Epithelial cell of prostate (primary cell): ENCODE measurements around the gene NOTO.
A peak's percentile ranks its signal among the peaks of the same experiment; 100 is the strongest.

ENCODE experiments used
- DNase-seq: peaks from one replicate; pipeline ENCODE4 v3.0.0-alpha.2; 2011; ENCODE audit warnings: low read depth, low spot score
- H3K27ac ChIP-seq: fragments of 450-650 bp; 2 replicates; pipeline ENCODE4 v1.5.1; 2017; ENCODE audit warnings: mild to moderate bottlenecking

NOTO gene

DNA sequence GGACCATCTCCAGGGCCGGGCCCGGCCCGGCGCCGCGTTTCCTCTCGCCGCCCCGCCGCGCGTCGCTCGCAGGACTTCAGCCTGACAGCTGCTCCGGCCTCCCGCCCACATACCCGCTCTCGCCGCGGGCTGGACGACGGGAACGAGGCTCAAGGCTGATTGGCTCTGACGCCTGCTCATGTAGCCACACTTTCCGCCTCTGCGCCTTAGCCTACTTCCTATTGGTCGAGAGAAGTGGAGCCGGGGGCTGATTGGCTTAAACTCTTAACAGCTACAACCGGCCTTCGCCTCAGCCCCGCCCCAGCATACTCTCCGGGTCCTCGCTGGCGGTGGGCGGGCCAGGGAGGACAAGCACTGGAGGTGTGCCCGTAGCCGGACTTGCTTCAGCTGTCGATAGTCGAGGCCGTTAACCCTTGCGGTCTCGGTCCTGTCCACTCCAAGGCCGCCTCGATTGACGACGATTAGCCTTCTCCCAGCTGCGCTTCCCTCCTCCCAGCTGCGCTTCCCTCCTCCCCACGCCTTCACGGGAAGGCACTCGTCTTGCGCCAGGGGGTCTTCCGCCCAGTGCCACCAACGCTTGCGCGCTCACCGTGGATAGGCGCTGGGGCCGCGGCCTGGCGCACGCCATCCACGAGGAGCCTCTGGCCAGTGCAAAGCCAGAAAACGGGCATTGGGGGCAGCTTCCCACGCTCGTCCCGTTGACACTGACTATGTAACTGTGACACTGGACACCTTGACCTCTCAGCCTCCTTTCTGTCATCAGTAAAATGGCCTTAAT lies 31.0 kb downstream of the NOTO start, which contains the start of gene PRADC1:
PRADC1 (minus strand) TSS at position 86 of the 778 bp plus-strand sequence; CDS start at position 7, 79 bp downstream.
- peak within 1 kb of the TSS; percentile 78 for H3K27ac ChIP-seq

DNA sequence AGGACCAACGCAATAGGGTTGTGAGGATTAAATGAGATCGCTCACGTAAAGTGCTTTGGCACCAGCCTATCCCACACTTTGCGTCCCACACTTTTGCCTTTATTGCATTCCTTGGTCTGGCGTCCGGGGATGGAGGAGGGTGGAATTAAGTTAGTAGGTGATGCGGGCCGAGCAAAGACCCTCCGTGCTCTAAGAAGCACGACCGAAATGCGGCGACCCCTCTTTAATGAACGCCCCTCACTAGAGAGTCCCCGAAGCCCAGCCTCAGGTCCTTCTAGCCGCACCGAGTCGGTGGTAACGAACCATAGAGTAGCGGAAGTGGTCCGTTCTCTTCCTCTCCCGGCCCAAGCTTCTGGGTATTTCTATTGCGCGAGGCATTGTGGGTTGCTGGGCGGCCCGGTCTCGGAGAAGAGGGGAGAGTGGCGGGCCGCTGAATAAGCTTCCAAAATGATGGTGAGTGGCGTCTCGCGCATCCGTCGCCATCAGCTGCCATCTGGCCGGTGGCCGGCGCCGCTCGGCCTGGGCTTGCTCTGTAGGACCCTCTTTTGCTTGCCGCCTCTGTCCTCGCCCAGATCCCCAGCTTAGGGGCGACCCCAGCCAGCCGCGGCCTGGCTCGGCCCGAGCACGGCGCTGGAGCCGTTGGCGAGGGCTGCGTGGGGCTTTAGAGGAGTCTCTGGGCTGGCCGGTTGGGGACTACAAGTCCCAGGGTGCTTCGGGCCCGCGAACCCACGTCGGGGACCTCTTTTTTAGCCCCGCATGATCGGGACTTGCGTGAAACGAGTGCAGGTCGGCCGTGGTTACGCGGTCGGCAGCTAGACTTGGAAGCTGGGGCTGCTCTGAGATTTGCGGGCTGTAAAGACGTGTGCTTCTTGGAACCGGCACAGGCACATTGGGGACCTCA lies 31.8 kb downstream of the NOTO start, which contains the start of gene CCT7:
CCT7 (plus strand) TSS at position 377 of the 901 bp plus-strand sequence; CDS start at position 448, 71 bp downstream.
- DNase-seq = peak; percentile 55

More for the DNA sequence above, 31.0 kb downstream of the NOTO start, which contains the start of gene PRADC1:
- DNase-seq = peak; percentile 99

DNA sequence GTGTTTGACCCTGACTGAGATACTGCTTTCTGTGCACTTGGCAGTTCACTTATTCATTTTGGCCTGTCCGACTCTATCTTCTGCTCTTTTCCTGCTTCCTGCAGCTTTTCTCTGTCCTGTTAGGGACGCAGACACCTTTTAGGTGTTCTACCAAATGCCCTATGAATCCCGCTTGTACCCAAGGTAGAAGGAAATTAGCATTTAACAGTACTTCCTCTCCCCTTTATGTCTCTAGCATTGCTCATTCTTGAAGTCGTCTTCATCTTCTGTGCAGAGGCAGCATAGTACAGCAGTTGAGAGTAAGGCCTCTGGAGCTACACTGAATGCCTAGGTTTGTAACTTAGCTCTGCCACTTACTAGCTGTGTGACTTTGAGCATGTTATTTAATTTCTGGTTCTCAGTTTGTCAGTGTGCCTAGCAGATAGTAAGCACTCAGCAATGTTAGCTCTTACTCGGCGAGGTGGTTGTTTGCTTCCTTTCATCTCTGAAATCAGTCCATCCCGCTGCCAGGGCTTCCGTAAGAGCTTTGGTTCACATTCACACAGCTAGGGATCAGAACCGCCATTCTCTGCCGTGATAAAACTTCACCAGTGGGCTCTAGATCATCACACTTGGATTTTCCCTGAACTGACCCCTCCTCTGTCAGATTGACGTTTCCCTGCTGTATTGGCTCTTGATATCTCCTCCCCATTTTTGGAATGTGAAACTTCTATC lies 33.1 kb downstream of the NOTO start:
- H3K27ac ChIP-seq = peak overlapping the region; percentile 78
- no peak for DNase-seq

More for the DNA sequence above, 31.8 kb downstream of the NOTO start, which contains the start of gene CCT7:
- peak within 1 kb of the TSS; percentile 78 for H3K27ac ChIP-seq

DNA sequence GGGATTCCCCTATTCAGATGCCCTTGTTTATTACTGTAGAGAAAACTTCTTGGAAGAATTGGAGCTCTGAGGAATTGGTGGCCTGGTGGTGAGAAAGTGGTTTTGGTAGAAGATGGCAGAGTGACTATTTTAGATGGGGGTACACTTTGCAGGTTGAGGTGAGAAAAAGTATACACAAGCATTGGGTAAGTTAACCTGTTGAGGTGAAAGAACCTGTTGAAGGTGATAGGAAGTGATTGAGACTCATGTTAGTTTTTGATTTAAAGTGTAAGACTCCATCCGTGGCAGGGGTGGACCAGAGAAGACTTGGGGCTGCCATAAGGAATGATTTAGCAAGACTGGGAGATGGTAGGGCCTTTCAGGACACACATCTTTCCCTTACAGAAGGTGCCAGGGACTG lies 34.8 kb downstream of the NOTO start:
- no peak overlapping the region for H3K27ac ChIP-seq

DNA sequence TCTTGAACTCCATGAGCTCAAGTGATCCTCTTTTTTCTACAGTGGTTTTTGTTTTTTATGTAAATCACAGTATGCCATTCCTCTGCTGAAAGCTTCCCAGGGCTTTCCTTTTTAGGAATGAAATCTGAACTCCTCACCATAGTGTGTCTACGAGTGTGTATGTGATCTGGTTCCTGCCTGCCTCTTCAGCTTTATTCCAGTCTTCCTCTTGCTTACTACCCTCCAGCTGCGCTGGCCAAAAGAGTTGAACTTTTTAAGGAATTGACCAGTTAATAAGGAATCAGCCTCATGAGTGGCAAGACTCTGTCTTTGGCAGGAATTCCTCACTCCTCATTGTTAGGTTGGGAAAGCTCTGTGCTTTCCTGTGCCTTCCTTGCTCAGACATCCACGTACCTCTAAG lies 35.8 kb downstream of the NOTO start:
- DNase-seq = no peak
- no peak overlapping the region for H3K27ac ChIP-seq

More for the DNA sequence above, 34.8 kb downstream of the NOTO start:
- DNase-seq = no peak

DNA sequence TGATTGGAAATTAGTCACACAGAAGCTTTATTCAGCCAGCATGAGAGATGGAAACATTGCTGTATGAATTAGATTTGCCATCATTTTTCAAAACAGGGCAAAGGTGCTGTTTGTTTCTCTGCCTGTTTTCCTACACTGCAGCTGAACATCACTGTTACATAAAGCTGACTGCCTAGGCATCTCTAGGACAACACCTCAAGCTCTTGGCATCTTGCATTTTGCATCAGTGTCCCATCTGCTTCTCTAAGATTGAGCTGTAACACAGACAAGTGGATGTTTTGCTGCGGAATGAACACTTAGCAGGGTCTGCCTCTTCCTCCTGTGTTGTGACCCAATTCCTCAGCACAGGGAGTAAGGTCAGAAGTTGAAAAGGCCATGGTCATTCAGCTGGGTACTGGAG lies 36.6 kb downstream of the NOTO start:
- DNase-seq = no peak
- no peak overlapping the region for H3K27ac ChIP-seq

DNA sequence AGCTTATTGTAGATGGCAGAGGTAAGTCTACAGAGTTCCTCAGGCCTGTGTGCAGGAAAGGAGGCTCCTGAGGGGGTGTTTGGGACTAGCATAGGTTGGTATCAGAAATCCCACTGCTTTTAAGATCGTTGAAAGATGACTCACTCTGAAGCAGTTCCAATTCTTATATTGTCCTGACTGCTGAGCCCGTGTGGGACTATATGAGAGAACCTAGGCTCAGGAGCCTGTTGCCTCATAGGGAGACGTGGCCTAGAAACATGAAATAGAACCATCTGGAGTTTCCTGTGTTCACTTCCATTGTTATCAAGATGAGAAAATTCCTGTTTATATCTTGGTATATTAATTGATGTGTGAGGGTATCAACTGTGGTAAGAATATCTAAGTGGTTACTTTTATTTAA lies 37.4 kb downstream of the NOTO start:
- H3K27ac ChIP-seq = no peak overlapping the region
- no peak for DNase-seq

DNA sequence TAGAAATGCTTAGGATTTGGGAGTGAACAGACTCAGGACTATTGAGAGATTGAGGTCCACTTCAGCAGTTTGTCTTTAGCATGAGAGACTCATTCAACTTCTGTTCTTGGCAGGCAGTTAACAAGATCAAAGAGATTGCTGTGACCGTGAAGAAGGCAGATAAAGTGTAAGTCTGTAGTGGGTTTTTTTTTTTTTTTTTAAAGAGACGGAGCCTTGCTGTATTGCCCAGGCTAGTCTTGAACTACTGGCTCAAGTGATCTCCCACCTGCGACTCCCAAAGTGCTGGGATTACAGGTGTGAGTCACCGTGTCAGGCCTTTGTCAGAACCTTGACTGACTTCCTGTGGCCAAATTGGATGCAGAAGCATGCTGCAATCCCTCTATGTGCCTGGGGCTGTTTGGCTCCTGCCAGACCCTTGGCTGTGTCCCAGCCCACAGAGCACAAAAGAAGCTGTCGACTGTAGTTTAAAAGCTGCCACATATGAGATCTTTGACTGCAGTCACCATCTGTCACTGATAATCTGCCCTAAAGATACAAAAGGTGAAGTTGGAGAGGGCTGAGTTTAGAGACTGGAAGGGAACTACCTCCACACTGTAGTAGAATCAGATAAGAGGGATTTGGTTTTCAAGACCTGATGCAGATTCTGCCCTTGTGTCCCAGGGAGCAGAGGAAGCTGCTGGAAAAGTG lies 41.7 kb downstream of the NOTO start:
- H3K27ac ChIP-seq = peak overlapping the region; percentile 42
- DNase-seq = peak; percentile 72

DNA sequence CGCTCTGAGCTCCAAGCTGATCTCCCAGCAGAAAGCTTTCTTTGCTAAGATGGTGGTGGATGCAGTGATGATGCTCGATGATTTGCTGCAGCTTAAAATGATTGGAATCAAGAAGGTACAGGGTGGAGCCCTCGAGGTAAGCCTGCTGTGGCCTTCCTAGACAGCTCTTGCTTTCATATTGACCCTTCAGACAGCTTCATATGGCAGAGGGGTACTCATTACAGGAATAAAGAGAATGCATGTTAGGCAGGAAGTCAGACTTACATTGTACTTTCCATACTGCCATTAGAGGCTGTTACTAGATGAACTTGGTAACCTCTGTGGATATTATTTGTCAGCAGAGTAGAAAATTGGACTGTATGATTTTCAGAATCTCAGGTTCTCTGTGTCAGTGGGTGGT lies 42.2 kb downstream of the NOTO start:
- H3K27ac ChIP-seq = no peak overlapping the region
- DNase-seq = no peak

DNA sequence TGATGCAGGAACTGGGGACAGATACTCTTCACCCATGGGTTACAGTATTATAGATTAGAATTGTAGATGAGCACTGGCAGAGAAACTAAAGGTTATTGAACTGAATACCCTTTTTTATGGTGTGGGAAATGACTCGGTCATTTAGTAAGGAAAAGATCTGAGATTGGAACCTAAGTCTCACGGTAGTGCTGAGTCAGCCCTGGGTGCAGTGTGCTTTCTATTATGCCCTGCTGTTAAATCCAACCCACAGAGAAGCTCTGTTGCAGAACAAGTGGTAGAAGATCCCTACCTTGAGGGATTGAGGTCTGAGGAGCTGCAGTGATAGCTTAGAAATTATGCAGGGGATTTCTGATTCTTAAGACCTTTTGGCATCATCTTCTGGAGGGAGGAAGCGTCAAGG lies 44.5 kb downstream of the NOTO start:
- no peak overlapping the region for H3K27ac ChIP-seq
- no peak for DNase-seq

DNA sequence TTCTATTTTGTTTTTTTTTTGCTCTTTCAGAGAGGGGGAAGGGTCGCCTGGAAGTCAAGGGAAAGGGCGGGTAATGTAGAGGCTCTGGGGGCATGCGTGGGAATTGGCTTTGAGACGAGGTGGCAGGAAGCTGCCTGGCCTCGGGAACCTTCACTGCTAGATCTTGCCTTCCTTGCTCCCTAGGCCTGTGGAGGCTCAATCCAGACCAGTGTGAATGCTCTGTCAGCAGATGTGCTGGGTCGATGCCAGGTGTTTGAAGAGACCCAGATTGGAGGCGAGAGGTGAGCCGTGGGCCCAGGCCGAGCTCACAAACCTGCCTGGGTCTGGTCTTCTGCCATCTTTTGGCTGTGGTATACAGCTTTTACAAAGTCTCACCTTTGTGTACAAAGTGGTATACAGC lies 47.3 kb downstream of the NOTO start:
- no peak overlapping the region for H3K27ac ChIP-seq
- no peak for DNase-seq

DNA sequence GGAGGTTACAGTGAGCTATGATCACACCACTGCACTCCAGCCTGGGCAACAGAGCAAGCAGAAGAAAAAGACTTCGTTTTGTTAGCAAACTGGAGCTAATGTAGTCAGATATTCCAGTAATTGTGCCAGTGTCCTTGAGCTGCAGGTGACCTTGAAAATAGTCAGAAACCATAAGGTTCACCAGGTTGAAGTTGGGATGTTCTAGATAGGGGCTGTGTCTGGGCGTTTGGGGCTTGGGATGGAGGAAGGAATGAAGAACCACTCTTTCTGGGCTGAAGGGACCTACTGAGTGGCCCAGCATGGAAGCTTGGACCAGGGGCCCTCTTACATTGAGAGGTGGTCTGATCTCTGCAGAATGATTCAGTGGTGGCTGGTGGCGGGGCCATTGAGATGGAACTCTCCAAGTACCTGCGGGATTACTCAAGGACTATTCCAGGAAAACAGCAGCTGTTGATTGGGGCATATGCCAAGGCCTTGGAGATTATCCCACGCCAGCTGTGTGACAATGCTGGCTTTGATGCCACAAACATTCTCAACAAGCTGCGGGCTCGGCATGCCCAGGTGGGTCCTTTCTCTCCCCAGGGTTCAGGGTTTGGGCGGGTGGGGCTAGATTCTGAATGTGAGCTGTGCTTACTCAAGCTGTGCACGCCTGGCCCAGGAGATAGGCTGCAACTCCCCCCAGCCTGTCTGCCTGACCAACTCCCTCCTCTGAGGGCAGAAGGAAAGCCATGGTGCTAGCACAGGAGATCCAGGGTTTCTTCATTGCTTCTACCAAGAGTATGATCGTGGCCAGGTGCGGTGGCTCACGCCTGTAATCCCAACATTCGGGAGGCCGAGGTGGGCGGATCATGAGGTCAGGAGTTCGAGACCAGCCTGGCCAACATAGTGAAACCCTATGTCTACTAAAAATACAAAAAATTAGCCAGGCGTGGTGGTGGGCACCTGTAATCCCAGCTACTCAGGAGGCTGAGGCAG lies 48.8 kb downstream of the NOTO start:
- H3K27ac ChIP-seq = no peak overlapping the region
- no peak for DNase-seq

DNA sequence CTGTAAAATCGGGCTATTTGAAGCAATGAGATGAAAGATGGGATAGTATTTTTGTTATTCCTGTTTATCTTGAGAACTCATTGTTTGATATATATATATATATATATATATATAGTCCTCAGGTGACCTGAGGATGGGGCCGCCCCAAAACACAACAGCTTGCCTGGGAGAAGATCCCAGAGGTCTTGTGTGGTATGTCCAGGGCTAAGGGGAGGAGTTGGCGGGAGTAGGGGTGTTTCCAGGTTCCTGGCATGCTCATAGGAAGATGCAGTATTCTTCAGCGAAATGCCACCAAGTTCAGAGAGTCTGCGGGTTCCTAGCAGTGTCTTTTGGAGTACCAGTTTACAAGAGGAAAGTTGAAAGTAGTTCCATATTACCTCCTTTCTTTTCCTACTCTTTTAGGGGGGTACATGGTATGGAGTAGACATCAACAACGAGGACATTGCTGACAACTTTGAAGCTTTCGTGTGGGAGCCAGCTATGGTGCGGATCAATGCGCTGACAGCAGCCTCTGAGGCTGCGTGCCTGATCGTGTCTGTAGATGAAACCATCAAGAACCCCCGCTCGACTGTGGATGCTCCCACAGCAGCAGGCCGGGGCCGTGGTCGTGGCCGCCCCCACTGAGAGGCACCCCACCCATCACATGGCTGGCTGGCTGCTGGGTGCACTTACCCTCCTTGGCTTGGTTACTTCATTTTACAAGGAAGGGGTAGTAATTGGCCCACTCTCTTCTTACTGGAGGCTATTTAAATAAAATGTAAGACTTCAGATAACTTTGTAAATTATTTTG lies 50.1 kb downstream of the NOTO start:
- DNase-seq = no peak
- H3K27ac ChIP-seq = no peak overlapping the region

DNA sequence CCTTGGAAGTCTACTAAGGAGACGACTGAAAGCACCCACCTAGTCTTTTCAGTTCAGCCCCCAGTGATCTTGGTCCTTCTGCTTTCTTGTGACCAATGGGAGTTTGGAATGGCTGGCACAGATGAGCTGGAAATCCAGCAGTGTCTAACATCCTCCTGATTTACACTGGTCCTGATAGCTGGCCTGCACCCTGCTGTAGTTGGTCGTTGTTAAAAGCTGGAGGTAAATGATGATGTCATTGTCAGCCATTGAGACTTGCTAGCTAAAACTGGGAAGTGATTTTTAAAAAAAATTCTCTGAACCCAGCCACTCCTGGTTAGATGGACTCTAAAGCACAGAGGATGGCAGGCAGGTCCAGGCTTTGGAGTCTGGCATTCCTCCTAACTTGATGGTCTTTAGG lies 51.0 kb downstream of the NOTO start:
- no peak for DNase-seq
- peak overlapping the region; percentile 60 for H3K27ac ChIP-seq

DNA sequence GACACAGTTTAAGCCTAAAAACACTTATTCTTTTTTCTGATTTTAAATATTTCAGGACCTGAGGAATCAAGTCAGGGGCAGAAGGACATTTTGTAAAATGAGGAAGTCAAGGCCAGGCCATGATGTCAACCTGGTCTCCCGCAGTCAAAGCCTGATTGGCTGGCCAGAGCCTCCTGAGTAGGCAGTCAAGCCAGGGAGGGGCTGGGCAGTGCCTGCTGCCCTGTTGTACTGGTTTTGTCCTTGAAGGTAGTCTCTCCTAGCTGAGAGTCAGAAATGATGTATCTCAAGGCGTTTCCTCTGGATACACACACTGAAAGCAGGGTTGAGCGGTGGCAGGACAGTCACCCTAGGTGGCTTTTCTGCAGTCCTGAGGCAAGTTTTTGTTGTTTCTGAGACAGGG lies 51.5 kb downstream of the NOTO start:
- H3K27ac ChIP-seq = peak overlapping the region; percentile 60
- no peak for DNase-seq

DNA sequence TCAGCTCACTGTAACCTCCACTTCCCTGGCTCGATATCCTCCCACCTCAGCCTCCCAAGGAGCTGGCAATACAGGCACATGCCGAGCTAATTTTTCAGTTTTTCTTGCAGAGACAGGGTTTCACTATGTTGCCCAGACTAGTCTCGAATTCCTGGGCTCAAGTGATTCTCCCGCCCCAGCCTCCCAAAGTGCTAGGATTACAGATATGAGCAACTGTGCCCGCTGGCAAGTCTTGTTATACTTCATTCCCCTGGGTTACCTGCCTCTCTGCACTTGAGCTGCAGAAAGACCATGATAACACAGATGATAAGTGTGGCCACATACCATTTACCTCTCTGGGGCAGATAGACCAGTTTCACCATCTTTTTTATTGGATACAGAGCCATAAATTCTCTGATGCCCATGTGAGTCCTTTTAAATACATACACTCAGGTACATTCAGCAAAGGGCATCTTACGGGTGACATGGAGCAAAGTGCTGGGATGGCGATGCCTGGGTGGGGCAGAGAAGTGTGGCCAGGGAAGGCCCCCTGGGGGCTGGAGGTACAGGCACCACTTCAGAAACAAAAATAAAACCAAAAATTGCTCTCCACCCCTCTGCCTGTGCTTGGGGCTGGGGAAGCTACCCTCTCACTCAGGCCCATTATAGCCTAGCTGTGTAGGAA lies 52.1 kb downstream of the NOTO start:
- no peak for DNase-seq
- peak overlapping the region; percentile 60 for H3K27ac ChIP-seq

DNA sequence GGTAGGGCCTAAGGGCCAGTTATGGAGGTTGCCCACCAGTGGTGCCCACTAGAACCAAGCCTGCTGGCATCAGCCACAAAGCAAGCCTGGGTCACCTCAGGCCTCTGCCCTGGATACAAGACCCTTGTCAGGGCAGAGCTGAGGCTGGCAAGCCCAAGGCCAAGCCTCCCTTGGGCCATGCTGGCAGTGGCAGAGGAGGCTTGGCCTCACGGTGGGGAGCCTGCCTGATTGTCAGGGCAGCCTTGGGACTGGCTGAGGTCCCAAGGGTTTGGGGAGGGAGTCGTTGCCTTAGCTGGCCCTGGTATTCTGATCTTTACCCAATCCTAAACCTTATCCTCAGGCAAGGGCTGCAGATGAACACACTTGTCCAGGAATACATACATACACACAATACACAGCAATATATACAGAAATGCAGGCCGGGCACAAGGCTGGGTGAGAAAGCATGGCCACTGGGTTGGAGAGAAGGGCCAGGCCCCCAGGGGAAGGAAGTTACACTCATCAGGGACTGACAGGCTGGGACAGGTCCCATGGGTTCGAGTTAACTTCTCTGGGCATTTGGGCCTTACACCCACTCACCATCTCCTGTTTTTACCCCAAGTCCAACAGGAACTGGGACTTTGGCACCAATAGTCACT lies 52.8 kb downstream of the NOTO start:
- peak overlapping the region; percentile 60 for H3K27ac ChIP-seq
- no peak for DNase-seq
